ENCODE results near the gene PLIN1. TPM values are rescaled to one million over a fixed set of nuclear protein-coding genes. Genes with fewer than 3 reads are reported as not detected.

The PLIN1 gene
- total and polyA plus RNA-seq, 9 of the 15 experiments (the other 6 are each of a cell fraction or from before 2014, with no cell fraction given): not detected

DNA sequence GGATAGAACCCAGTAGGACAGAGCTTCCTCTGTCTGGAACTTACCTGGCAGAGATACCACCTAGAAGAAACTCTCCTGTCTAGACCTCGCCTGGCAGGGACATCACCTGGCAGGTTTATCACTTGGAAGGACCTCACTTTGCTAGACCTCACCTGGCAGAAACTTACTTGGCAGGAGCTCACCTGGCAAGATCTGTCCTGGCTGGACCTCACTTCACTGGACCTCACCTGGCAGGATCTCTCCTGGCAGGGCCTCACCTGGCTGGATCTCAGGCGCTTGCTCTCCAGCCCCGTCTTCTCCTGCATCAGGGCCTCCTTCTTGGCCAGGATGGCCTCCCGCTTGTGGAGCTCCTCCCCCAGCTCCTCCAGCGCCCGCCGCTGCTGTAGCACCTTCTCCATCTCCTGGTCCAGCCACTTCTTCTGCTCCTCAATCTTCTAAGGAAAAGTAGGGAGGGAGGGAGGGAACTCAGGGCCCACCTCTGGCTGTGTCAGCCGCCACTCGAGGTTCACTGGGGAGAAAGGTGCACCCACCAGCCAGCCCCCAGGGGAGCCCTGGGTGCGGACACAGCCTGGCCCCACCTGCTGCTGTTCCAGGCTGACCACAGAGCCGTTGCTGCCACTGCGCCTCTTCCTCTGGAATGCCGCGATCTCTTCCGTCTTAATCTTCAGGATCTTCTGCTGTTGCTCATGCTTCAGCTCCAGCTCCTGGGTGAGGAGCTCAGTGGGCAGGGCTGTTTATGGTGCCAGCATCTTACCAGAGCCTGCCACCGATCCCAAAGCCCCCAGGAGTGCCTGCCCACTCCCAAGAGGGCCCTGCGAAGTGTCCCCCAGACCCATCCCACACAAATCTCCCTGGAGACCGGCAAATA is 46.4 kb downstream of the PLIN1 start:
- Histone ChIP-seq H3K4me1 (replicated peaks in 1 of 2; ENCODE audit: control insufficient read depth in 2 of 2, insufficient read depth in 2 of 2, low read length in 2 of 2) (no peaks in the 10 kb centered on the region; a peak in 1 of 5 replicates), H3K79me2 (ENCODE audit: control insufficient read depth, insufficient read depth, low read length) (no peaks in the 10 kb centered on the region), H3K36me3 (ENCODE audit: control insufficient read depth, insufficient read depth, low read length) (peaks cover 43% of the 10 kb centered on the region; the same call in 2 of the 3 replicates), H3K27ac (ENCODE audit: extremely low read depth, low read depth, low read length) (no peak overlapping the region), H3K9me1 (ENCODE audit: control insufficient read depth, insufficient read depth, low read length) (no peaks in the 10 kb centered on the region), H3K4me2 (ENCODE audit: insufficient read depth, low read length) (no peak overlapping the region), H3K27me3 (ENCODE audit: control insufficient read depth in 2 of 2, insufficient read depth in 2 of 2, low read length in 2 of 2) (no peaks in the 10 kb centered on the region), H3K4me3 (no peak overlapping the region), H3K9me3 (replicated peaks; ENCODE audit: control insufficient read depth, insufficient read depth, low read depth, low read length) (peaks cover 5% of the 10 kb centered on the region; the same call in 1 of the 2 replicates), H3K9ac (ENCODE audit: insufficient read depth in 1 of 2, low read depth in 2 of 2, low read length in 2 of 2) (no peak overlapping the region), H2AFZ (ENCODE audit: low read depth, low read length) (no peak overlapping the region), H4K20me1 (replicated peaks; ENCODE audit: control insufficient read depth, insufficient read depth, low read length) (no peaks in the 10 kb centered on the region)
- WGBS (ENCODE audit: insufficient coverage, low coverage, missing lambda C conversion rate): 89% methylated on average over 8 of the region's 18 CpGs
- no TSS peak for BruUV-seq (replicated peaks)
- intact Hi-C loops (cut with micrococcal nuclease) (no loop called here), in situ Hi-C loops (cut with MboI) (no loop called here)
- DNase-seq (ENCODE audit: extremely low read depth in 1 of 4, low spot score in 3 of 4) (no peak), ATAC-seq (no peak), FAIRE-seq (no peak)
- ChIA-PET CTCF (ENCODE audit: low intra/inter-chr PET ratio) (no interaction called here), POLR2A (interaction anchor here (0.6 kb wide), 1 partner anchor 135 kb away, joined by 3 read pairs; no protein-coding TSS in a partner anchor)
- TF ChIP-seq NFE2 (IDR thresholded peaks at IDR 0.05; ENCODE audit: low read depth) (no peak), TAL1 (IDR thresholded peaks at IDR 0.05) (no peak), MEF2A (IDR thresholded peaks at IDR 0.05; ENCODE audit: control insufficient read depth, low read depth, low read length) (no peak), POLR2G (IDR thresholded peaks at IDR 0.05; ENCODE audit: low read depth, low read length) (peak; percentile 56), ZNF184 (CRISPR knock-in tag; IDR thresholded peaks at IDR 0.05) (no peak)
